ENCODE results near the gene MYEOV.
A peak's percentile ranks its signal among the peaks of the same experiment; 100 is the strongest.

Gene MYEOV

GRCh38 chr11:69287968-69288882, 5.7 kb upstream of the MYEOV start:
- DNase-seq, result no peak

- no peak for DNase-seq
These were observed 5.1 kb upstream of the MYEOV start for GRCh38 chr11:69288883-69289242.

DNA sequence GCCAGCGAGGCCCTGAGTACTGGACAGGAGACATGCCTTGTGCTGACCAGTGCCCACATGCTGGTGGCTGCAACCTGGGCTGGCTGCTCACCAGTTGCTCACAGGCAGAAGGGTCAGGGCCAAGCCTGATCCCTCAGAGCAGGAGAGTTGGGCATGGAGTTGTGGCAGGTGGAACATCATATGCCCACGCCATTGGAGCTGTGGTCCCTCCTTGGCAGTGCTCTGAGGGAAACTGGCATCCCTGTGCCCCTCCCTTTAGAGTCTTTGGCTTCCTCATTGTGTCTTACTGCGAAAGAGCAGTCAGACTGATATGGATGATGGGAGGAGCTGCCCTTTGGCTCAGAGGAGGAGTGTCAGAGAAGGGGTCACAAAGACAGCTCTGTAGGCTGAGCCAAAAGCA, 3.1 kb upstream of the MYEOV start:
- DNase-seq, result no peak

- DNase-seq, result no peak
These were observed 2.4 kb upstream of the MYEOV start for GRCh38 chr11:69291459-69292110.

- no peak for DNase-seq
These were observed 1.7 kb upstream of the MYEOV start for GRCh38 chr11:69292221-69292648.

- no peak for DNase-seq
These were observed 868 bp upstream of the MYEOV start for GRCh38 chr11:69293087-69293486.

DNA sequence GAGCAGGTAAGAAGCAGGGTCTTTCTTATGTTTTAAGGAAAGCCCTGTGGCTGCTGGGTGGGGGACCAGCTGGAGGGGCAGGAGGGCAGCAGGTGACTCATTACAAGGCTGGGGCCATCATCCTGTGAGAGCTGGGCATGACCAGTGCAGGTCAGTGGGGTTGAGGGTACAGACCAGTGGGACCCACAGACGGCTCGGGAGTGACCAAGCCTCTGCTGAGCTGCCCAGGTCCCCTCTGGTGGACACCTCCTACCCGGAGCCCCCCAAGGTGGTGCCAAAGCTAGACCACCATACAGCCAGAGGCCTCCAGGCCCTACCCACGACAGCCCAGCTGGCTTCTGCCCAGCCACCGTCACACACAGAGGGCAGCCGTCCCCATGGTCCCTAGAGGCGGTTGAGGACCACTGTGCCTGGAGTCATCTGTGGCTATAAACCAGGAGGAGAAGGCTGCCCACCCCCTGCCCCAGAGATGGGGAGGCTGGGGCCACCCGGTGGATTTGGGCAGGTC, 670 bp downstream of the MYEOV start:
- DNase-seq, result no peak

GRCh38 chr11:69295079-69295994, 1.4 kb downstream of the MYEOV start:
- DNase-seq, result no peak

- DNase-seq, result peak; percentile 57
These were observed 2.3 kb downstream of the MYEOV start for GRCh38 chr11:69295995-69296889.

GRCh38 chr11:69296890-69297786, 3.2 kb downstream of the MYEOV start:
- peak; percentile 78 for DNase-seq

DNA sequence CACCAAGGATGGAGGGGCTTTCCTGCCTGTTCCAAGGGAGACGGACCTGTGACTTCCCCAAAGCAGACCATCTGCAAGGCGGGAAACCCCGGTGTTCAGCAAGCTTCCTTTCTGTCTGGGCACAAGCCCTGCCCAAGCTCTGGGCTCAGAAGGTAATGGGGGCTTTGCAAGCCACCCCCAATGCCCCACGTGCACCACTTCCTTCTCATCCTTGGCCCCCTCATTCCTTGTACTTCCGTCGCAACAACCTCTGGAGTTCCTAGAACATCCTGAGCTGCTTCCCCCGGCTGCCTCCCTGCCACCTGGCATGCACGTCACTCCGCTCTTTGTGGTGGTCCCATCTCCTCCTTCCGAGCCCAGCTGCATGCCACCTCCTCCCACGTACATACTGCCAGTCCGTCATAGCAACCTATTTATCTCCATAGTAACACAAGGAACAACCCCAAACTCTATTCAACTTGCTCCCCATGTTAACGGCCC, 3.9 kb downstream of the MYEOV start:
- no peak for DNase-seq

DNA sequence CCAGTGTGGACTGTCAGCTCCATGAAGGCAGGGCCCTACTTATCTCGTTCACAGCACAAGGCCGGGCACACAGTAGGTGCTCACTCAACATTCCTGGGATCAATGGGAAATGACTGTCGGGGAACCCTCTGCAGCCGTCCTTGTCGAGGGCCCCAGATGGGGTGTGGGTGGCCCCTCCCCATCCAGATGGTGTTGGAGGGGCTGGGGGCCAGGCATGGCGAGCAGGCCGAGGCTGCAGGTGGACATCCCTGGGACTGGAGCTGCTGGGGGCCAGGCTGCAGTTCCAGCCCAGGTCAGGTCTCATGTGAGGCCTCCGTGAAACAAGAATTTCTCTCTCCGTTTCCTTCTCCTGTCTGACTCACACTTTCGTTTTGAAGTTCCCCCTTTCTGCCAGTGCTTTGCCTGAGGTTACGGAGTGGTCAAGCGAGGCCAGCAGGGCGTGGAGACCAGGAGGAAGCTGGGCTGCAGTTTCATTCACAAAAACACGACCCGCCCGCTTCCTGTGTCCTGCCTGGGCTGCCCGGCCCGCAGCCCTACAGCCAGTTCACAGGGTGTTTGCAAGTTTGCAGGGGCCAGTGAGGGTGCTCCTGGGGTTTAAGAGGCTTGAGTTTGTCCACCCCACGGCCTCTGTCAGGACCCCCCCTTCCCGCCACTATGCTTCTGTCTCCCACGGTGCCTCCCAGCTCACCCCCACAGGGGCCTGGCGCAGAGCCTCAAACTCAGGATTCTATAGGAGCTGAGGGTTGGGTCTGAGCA, 4.5 kb downstream of the MYEOV start:
- peak; percentile 24 for DNase-seq

DNA sequence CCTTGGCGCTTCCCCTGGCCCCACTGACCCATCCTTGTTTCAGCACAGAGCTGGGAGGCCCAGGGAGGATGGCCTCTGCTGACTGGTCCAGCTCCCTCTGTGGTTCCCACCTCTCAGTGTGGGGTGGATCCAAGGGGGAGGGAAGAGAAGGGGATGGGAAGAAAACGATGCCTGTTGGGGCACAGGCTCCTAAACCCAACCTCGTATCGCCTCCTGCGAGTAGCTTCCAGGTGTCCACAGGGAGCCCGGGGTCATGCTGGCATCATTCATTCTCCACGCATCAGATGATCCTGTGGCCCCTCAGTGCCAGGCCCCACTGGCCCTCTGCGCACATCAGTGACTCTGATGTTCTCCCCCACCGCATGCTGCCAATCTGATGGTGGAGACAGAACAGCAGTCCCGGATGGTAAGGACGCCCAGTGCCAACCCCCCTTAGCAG, 5.1 kb downstream of the MYEOV start:
- no peak for DNase-seq

GRCh38 chr11:69299572-69299971, 5.6 kb downstream of the MYEOV start:
- no peak for DNase-seq

- DNase-seq, result no peak
These were observed 6.4 kb downstream of the MYEOV start for GRCh38 chr11:69300120-69301060.

GRCh38 chr11:69301081-69301454, 7.1 kb downstream of the MYEOV start:
- DNase-seq, result no peak

GRCh38 chr11:69301455-69302401, 7.8 kb downstream of the MYEOV start:
- no peak for DNase-seq

Measured in SIG-M5 (cell line).